Stimulated activated memory B cell treated with anti-CD40 and anti-IgM and Interleukin-4, amounts not matched to agents 10 μg/mL and 1 μg/mL and 100 μg/mL, for 72 hours (primary cell): Measurements from ENCODE around the gene SYT7.
A peak's percentile ranks its signal among the peaks of the same experiment; 100 is the strongest.

ENCODE experiments used
- ATAC-seq: fragments of 150-1000 bp; cut with Tn5 transposase; 2 replicates; pipeline ENCODE4 v1.10.0; 2021
- H3K27ac Mint-ChIP-seq: one replicate; pipeline ENCODE4 v1.8.0; 2022; ENCODE audit warnings: mild to moderate bottlenecking, mixed read lengths
- H3K27me3 Mint-ChIP-seq: one replicate; pipeline ENCODE4 v1.8.0; 2022; ENCODE audit warnings: mixed read lengths
- H3K36me3 Mint-ChIP-seq: one replicate; pipeline ENCODE4 v1.8.0; 2022; ENCODE audit warnings: mixed read lengths
- H3K4me1 Mint-ChIP-seq: one replicate; pipeline ENCODE4 v1.8.0; 2022; ENCODE audit warnings: mixed read lengths
- H3K4me3 Mint-ChIP-seq: one replicate; pipeline ENCODE4 v1.8.0; 2022; ENCODE audit warnings: mild to moderate bottlenecking, moderate library complexity, mixed read lengths
- H3K9me3 Mint-ChIP-seq: one replicate; pipeline ENCODE4 v1.8.0; 2022; ENCODE audit warnings: mixed read lengths

Gene SYT7

GRCh38 chr11:61513143-61513765 is 67.6 kb downstream of the SYT7 start:
- Mint-ChIP-seq H3K36me3 (no peaks in the 10 kb centered on the region), H3K27ac (no peak overlapping the region), H3K9me3 (no peaks in the 10 kb centered on the region), H3K4me1 (peaks cover 15% of the 10 kb centered on the region), H3K4me3 (no peak overlapping the region), H3K27me3 (peaks cover 71% of the 10 kb centered on the region)
- no peak for ATAC-seq

GRCh38 chr11:61512435-61512834 is 68.4 kb downstream of the SYT7 start:
- no peaks in the 10 kb centered on the region for H3K9me3 Mint-ChIP-seq
- H3K36me3 Mint-ChIP-seq, result no peaks in the 10 kb centered on the region
- no peak overlapping the region for H3K4me3 Mint-ChIP-seq
- no peak for ATAC-seq
- peaks cover 23% of the 10 kb centered on the region for H3K4me1 Mint-ChIP-seq
- peaks cover 74% of the 10 kb centered on the region for H3K27me3 Mint-ChIP-seq
- H3K27ac Mint-ChIP-seq, result no peak overlapping the region

GRCh38 chr11:61511383-61511782 is 69.5 kb downstream of the SYT7 start:
- no peaks in the 10 kb centered on the region for H3K36me3 Mint-ChIP-seq
- H3K27ac Mint-ChIP-seq, result no peak overlapping the region
- H3K9me3 Mint-ChIP-seq, result no peaks in the 10 kb centered on the region
- peaks cover 13% of the 10 kb centered on the region for H3K4me1 Mint-ChIP-seq
- no peak overlapping the region for H3K4me3 Mint-ChIP-seq
- ATAC-seq, result no peak
- H3K27me3 Mint-ChIP-seq, result peaks cover 71% of the 10 kb centered on the region

DNA sequence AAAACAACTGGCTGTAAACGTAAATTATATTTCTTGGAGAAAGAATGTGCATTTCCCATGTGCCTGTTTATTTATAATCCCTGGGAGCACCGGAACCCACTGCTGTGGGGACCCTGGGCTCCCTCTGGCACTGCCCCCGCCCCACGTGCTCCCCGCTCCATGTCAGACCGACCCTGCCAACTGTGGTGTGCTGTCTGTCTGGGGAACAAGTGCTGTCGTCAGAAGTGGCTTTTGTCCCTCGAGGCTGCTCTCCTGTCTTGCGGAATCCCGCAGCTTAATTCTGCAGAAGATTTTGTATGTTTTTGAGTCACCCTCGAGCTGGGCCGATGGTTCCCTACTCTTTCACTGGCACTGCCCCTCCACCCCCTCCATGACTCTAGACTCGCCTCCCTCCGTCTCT is 69.9 kb downstream of the SYT7 start:
- no peak overlapping the region for H3K4me3 Mint-ChIP-seq

GRCh38 chr11:61510166-61510919 is 70.5 kb downstream of the SYT7 start:
- Mint-ChIP-seq H3K27me3 (peaks cover 81% of the 10 kb centered on the region), H3K4me3 (no peak overlapping the region), H3K9me3 (no peaks in the 10 kb centered on the region)

More for the DNA sequence above, 69.9 kb downstream of the SYT7 start:
- Mint-ChIP-seq H3K27me3 (peaks cover 74% of the 10 kb centered on the region), H3K4me1 (peaks cover 9% of the 10 kb centered on the region), H3K9me3 (no peaks in the 10 kb centered on the region), H3K36me3 (no peaks in the 10 kb centered on the region), H3K27ac (no peak overlapping the region)
- ATAC-seq, result no peak

DNA sequence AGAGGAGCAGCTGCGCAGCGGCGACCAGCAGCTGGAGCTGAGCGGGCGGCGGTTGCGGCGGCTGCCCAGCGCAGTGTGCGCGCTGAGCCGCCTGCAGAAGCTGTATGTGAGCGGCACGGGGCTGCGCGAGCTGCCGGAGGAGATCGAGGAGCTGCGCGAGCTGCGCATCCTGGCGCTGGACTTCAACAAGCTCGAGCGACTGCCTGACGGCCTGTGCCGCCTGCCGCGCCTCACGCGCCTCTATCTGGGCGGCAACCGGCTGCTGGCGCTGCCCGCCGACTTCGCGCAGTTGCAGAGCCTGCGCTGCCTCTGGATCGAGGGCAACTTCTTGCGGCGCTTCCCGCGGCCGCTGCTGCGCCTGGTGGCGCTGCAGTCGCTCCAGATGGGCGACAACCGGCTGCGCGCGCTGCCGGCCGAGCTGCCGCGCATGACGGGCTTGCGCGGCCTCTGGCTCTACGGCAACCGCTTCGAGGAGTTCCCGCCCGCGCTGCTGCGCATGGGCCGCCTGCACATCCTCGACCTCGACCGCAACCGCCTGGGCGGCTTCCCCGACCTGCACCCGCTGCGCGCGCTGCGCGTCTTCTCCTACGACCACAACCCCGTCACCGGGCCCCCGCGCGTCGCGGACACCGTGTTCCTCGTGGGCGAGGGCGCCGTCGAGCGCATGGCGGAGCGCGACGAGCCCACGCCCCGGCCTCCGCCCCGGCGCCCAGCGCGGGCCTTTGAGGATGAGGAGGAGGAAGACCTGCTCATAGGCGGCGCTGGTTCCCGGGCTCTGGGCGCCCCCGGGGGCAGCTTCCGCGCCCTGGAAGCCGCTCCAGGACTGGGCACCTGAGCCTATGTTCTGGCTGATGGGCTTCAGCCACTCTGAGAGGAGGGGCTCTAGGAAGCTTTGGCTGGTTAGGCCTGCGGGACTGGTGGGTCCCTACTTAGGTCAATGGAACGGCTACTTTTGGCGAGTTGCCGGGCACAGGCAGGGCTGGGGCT is 71.5 kb downstream of the SYT7 start:
- H3K4me1 Mint-ChIP-seq, result peaks cover 9% of the 10 kb centered on the region
- H3K4me3 Mint-ChIP-seq, result peak overlapping the region; percentile 39
- H3K36me3 Mint-ChIP-seq, result no peaks in the 10 kb centered on the region
- ATAC-seq, result peak; percentile 80
- peaks cover 82% of the 10 kb centered on the region for H3K27me3 Mint-ChIP-seq
- H3K9me3 Mint-ChIP-seq, result no peaks in the 10 kb centered on the region
- no peak overlapping the region for H3K27ac Mint-ChIP-seq

More at GRCh38 chr11:61510166-61510919, 70.5 kb downstream of the SYT7 start:
- Mint-ChIP-seq H3K27ac (no peak overlapping the region), H3K36me3 (no peaks in the 10 kb centered on the region), H3K4me1 (peaks cover 9% of the 10 kb centered on the region)
- no peak for ATAC-seq

DNA sequence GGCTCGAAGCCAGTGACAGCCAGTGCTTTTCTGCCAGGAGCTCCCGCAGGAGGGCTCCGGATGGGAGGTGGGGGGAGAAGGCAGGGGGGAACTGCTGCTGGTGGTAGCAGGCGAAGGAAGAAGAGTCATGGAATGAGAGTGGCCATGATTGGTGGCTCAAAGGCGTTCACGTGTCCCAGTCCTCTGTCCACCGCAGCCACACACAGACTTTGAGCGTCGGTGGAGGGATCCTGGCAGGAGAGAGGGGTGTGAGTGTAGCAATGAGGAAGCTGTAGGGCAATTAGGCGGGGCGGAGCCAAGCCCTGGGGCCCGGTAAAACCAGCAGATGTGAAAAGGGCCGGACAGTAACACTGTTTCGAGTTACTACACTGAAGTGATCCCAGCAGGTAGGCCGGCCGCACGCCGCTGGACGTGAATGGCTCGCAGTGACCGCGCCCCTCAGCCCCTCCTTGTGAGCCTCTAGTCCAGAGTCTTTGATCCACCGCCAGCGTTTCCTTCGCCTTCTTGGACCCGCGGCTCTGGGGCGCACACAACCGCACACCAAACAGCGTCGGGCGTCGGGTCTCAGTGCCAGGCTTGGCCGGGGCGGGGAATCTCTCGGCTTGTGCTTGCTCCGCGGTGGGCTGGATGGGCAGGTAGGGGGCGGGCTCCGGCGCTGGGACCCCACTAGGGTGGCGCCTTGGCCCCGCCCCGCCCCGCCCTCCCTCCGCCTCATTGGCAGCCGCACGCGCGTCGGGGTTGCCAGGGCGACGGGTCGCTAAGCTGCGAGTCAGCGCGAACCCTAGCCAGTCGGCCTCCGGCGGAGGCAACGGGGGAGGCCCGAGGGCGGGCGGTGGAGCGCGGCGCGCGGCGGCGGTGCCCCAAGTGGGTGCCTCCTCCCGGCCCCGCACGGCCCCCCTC is 72.7 kb downstream of the SYT7 start, which contains the start of gene LRRC10B:
Gene LRRC10B, plus strand, starts transcription at position 788 of the 900 bp plus-strand sequence. CDS start 250 bp downstream, outside the sequence.
- peak; percentile 39 for ATAC-seq
- Mint-ChIP-seq H3K4me1 (peaks cover 9% of the 10 kb centered on the region), H3K9me3 (no peaks in the 10 kb centered on the region), H3K27ac (no peak within 1 kb of the TSS), H3K27me3 (peaks cover 71% of the 10 kb centered on the region), H3K4me3 (peak within 1 kb of the TSS; percentile 39), H3K36me3 (no peaks in the 10 kb centered on the region)

GRCh38 chr11:61507012-61507768 is 73.7 kb downstream of the SYT7 start:
- no peaks in the 10 kb centered on the region for H3K36me3 Mint-ChIP-seq
- H3K4me1 Mint-ChIP-seq, result peaks cover 9% of the 10 kb centered on the region
- H3K9me3 Mint-ChIP-seq, result no peaks in the 10 kb centered on the region
- peaks cover 61% of the 10 kb centered on the region for H3K27me3 Mint-ChIP-seq
- H3K4me3 Mint-ChIP-seq, result no peak overlapping the region
- ATAC-seq, result no peak
- H3K27ac Mint-ChIP-seq, result no peak overlapping the region

DNA sequence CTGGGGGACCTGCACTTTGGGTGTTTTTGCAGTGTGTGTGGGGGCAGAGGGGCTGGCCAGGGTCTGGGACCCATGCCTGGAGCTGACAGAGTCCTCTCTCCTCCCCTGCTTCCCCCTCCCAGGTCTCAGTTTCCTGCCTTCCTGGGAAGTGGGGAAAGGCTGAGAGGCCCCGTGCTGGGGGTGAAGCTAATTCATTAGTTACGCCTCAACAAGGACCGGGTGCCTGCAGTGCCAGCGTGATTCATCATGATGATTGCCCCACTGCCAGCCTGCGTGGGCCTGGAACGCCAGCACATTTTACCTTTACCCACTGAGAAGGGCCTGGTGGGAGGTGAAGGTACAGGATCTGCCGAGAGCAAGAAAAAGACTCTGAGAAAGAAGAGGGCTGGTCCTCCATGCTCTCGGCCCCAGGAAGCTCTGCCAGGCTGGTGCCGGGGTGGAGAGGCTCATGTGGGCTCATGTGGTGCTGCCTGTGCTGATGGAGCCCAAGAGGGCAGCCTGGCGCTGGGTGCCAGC is 75.2 kb downstream of the SYT7 start:
- no peak for ATAC-seq
- H3K9me3 Mint-ChIP-seq, result no peaks in the 10 kb centered on the region
- H3K4me3 Mint-ChIP-seq, result no peak overlapping the region
- H3K4me1 Mint-ChIP-seq, result peaks cover 9% of the 10 kb centered on the region
- no peaks in the 10 kb centered on the region for H3K36me3 Mint-ChIP-seq
- H3K27ac Mint-ChIP-seq, result no peak overlapping the region
- peaks cover 49% of the 10 kb centered on the region for H3K27me3 Mint-ChIP-seq

DNA sequence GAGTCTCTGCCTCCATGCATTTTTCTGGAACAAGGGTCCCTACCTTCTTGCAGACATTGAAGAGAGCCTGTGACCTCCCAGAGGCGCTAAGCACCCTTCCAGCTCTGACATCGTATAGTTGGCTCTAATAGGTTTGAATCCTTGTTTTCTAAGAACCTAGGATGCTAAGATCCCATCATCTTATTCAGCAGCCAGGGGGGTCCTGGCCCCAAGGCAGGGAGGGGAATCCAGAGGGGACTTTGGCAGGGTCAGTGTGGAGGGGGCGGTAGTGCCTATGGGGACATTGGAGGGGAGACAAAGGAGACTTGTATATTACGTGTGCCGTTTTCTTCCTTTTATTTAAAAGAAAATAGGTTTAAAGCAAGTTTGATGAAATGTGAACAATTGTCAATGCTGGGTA is 75.8 kb downstream of the SYT7 start:
- H3K36me3 Mint-ChIP-seq, result no peaks in the 10 kb centered on the region
- no peaks in the 10 kb centered on the region for H3K9me3 Mint-ChIP-seq
- no peak overlapping the region for H3K27ac Mint-ChIP-seq
- H3K27me3 Mint-ChIP-seq, result peaks cover 43% of the 10 kb centered on the region
- no peak for ATAC-seq
- H3K4me1 Mint-ChIP-seq, result peaks cover 9% of the 10 kb centered on the region
- no peak overlapping the region for H3K4me3 Mint-ChIP-seq

DNA sequence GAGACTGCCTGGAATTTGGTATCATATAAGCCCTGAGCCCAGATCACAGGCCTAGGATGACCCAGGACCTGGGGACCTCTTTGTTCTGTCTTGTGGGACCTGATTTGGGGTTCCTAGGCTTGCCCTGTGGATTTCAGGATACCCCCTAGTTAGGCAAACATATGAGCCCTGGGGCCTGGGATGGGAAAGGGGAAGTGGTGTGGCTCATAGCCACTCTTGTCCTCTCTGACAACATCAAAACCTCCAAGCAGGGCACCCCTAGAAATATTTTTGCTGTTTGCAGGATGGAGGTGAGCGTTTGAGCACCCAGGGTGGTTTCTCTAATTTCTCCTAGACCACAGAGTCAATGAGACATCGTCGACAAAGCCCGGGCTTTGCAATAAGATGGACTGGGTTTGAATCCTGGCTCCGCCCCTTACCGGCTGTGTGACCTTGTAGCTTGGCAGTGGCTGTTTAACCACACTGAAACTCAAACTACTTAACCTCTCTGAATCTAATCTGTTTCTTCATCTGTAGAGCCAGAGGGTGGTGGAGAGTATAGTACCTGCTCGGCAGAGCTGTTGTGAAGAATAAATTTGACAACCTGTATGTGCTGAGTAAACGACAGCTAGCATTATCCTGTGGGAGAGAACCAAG is 77.6 kb downstream of the SYT7 start:
- H3K4me1 Mint-ChIP-seq, result peaks cover 8% of the 10 kb centered on the region
- ATAC-seq, result no peak
- no peak overlapping the region for H3K4me3 Mint-ChIP-seq
- H3K27me3 Mint-ChIP-seq, result peaks cover 34% of the 10 kb centered on the region
- H3K36me3 Mint-ChIP-seq, result no peaks in the 10 kb centered on the region
- no peaks in the 10 kb centered on the region for H3K9me3 Mint-ChIP-seq
- H3K27ac Mint-ChIP-seq, result no peak overlapping the region

GRCh38 chr11:61502522-61502921 is 78.4 kb downstream of the SYT7 start:
- no peak overlapping the region for H3K27ac Mint-ChIP-seq
- H3K27me3 Mint-ChIP-seq, result peaks cover 27% of the 10 kb centered on the region
- H3K36me3 Mint-ChIP-seq, result no peaks in the 10 kb centered on the region
- ATAC-seq, result peak; percentile 15
- no peaks in the 10 kb centered on the region for H3K9me3 Mint-ChIP-seq
- no peak overlapping the region for H3K4me3 Mint-ChIP-seq
- H3K4me1 Mint-ChIP-seq, result peaks cover under 1% of the 10 kb centered on the region

DNA sequence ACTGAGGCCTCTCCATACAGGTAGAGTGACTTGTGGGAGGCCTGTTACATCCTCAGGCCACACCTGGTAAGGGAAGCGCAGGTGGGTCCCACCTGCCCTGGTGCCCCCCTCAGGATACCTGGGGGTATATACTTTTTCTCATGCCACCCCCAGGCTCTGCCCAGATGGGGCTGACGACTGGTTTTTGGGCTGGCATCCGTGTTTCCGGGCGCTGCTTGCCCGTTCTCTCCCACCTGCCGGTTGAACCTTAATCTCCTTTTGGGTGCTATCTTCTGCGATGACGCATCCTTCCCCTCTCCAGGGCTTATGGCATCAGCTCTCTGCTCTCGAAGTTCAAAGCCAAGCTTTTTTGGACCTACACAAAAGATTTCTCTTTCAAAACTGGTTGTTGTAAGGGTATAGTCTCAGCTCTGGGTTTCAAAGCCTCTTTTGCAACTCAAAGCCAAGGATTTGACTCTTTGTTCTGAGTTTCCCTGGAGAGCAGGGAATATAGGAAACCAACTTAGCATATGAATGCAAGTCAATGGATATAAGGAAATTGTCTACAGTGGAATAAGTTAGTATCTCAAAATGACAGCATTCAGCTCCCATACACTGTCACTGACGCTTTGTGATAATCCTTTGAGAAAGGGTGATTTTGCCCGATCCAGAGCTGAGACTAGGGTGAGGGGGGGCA is 80.9 kb downstream of the SYT7 start:
- peaks cover 4% of the 10 kb centered on the region for H3K27me3 Mint-ChIP-seq
- H3K9me3 Mint-ChIP-seq, result no peaks in the 10 kb centered on the region
- H3K4me3 Mint-ChIP-seq, result no peak overlapping the region
- H3K4me1 Mint-ChIP-seq, result no peaks in the 10 kb centered on the region
- H3K36me3 Mint-ChIP-seq, result no peaks in the 10 kb centered on the region
- no peak for ATAC-seq
- no peak overlapping the region for H3K27ac Mint-ChIP-seq
